Tibial nerve (tissue), 4 donors: ENCODE data around the gene TENM4. TPM values are rescaled to one million over a fixed set of nuclear protein-coding genes. Genes with fewer than 3 reads are reported as not detected.

Experiments used
- DNase-seq, 2 donors: peaks; one replicate each; pipeline ENCODE4 v3.0.0-alpha.2; 2019; ENCODE audit warnings: low spot score in 2 of 2
- H3K27ac ChIP-seq, 4 donors: fragments of 200-600 bp; sonication (generic) in 3 of 4; one replicate each; pipeline ENCODE4 v1.5.1; 2017 to 2019; ENCODE audit warnings: mild to moderate bottlenecking in 1 of 4
- H3K27me3 ChIP-seq, 2 donors: fragments of 200-600 bp; sonication (generic) in 1 of 2; one replicate each; pipeline versions ENCODE4 v1.5.1 to v1.6.0; 2017 to 2019
- H3K36me3 ChIP-seq, 3 donors: fragments of 200-600 bp; sonication (generic); one replicate each; pipeline ENCODE4 v1.5.1; 2018 to 2019
- H3K4me1 ChIP-seq, 4 donors: fragments of 200-600 bp; sonication (generic) in 3 of 4; one replicate each; pipeline ENCODE4 v1.5.1; 2017 to 2019
- H3K4me3 ChIP-seq, 4 donors: fragments of 200-600 bp; sonication (generic) in 3 of 4; one replicate each; pipeline ENCODE4 v1.5.1; 2017 to 2019; ENCODE audit warnings: mild to moderate bottlenecking in 1 of 4, moderate library complexity in 1 of 4
- H3K9me3 ChIP-seq, 4 donors: fragments of 200-600 bp; sonication (generic) in 3 of 4; one replicate each; pipeline ENCODE4 v1.5.1; 2017 to 2019
- CTCF ChIP-seq, 5 experiments: fragments of 200-600 bp in 3 of 5; fragments of 450-650 bp in 2 of 5; sonication (generic) in 3 of 5; IDR thresholded peaks; one replicate each; pipeline ENCODE4 v1.5.1; 2016 to 2019; ENCODE audit warnings: antibody characterized with exemption in 5 of 5, mild to moderate bottlenecking in 3 of 5, moderate library complexity in 2 of 5
- EP300 ChIP-seq, 2 donors: sonication (generic); formaldehyde crosslinking; IDR thresholded peaks; one replicate each; pipeline ENCODE4 v1.6.1; 2017; ENCODE audit warnings: antibody characterized with exemption in 2 of 2, mild to moderate bottlenecking in 1 of 2
- POLR2A ChIP-seq, 2 donors: fragments of 450-650 bp; IDR thresholded peaks; one replicate each; pipeline ENCODE4 v1.6.1; 2017; ENCODE audit warnings: antibody characterized with exemption in 2 of 2, mild to moderate bottlenecking in 2 of 2, moderate library complexity in 2 of 2
- WGBS, 2 donors: methylation state at CpG; one replicate each; pipeline ENCODE4 v1.1.5; 2018; 5-methylcytosine and 5-hydroxymethylcytosine counted together
- total RNA-seq, 4 donors: library from RNA; depleted of rRNA; stranded (reverse); fragments of >200 nt; gene quantifications; one replicate each; pipeline ENCODE4 v1.1.0, GENCODE V29; 2016

The TENM4 gene
- total RNA-seq, 4 donors from 2014 or later: 15.3 to 36.3 (median 19.6) TPM

- WGBS, 2 donors: 93 to 95% methylated on average over 2 of the region's 2 CpGs
- TF ChIP-seq EP300 (IDR thresholded peaks at IDR 0.05) (no peak), POLR2A (IDR thresholded peaks at IDR 0.05) (no peak), CTCF (IDR thresholded peaks at IDR 0.05) (no peak)
- no peak overlapping the region for H3K4me3 ChIP-seq
- no peaks in the 10 kb centered on the region for H3K27me3 ChIP-seq
- no peaks in the 10 kb centered on the region for H3K36me3 ChIP-seq
- DNase-seq: no peak
- H3K27ac ChIP-seq: no peak overlapping the region
- H3K9me3 ChIP-seq: no peaks in the 10 kb centered on the region
- H3K4me1 ChIP-seq: peaks cover 0 to 5% (median 0%) of the 10 kb centered on the region in 4 donors
Observed at GRCh38 chr11:78782725-78783124, 658.1 kb downstream of the TENM4 start.

- Histone ChIP-seq H3K4me1 (peaks cover 0 to 5% (median 0%) of the 10 kb centered on the region in 4 donors), H3K9me3 (no peaks in the 10 kb centered on the region), H3K36me3 (no peaks in the 10 kb centered on the region), H3K27me3 (no peaks in the 10 kb centered on the region), H3K4me3 (no peak overlapping the region), H3K27ac (no peak overlapping the region)
- DNase-seq: no peak
- TF ChIP-seq CTCF (IDR thresholded peaks at IDR 0.05): no peak
- no peak for TF ChIP-seq POLR2A (IDR thresholded peaks at IDR 0.05)
- no peak for TF ChIP-seq EP300 (IDR thresholded peaks at IDR 0.05)
- WGBS, 2 donors: 84 to 86% methylated on average over 3 of the region's 3 CpGs
Observed at GRCh38 chr11:78780889-78781288, 659.9 kb downstream of the TENM4 start.

GRCh38 chr11:78773492-78773891 lies 667.3 kb downstream of the TENM4 start:
- Histone ChIP-seq H3K27ac (no peak overlapping the region), H3K9me3 (no peaks in the 10 kb centered on the region), H3K4me1 (no peaks in the 10 kb centered on the region), H3K36me3 (no peaks in the 10 kb centered on the region), H3K4me3 (no peak overlapping the region), H3K27me3 (no peaks in the 10 kb centered on the region)
- no peak for DNase-seq
- TF ChIP-seq POLR2A (IDR thresholded peaks at IDR 0.05) (no peak), EP300 (IDR thresholded peaks at IDR 0.05) (no peak), CTCF (IDR thresholded peaks at IDR 0.05) (no peak)
- WGBS, 2 donors: 74 to 75% methylated on average over 2 of the region's 2 CpGs

DNA sequence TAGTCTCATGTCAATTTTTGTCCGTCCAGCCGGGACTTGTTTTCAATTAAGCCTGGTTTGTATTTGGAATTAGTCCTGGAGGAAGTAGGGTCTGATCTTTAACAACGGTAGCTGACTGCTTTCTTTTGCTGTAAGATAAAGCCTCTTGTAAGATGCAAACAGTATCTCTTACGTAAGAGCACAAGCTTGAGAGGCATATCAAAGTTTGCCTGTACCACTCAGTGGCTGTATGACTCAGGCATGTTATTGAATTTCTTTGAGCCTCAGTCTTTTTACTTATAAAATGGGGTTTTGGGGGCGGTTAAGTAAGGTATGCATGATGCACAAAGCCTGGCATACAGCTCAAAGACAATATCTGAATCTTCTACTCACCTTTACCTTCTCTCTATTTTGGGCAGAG lies 667.8 kb downstream of the TENM4 start:
- TF ChIP-seq POLR2A (IDR thresholded peaks at IDR 0.05) (no peak), EP300 (IDR thresholded peaks at IDR 0.05) (no peak), CTCF (IDR thresholded peaks at IDR 0.05) (no peak)
- Histone ChIP-seq H3K36me3 (no peaks in the 10 kb centered on the region), H3K4me1 (no peaks in the 10 kb centered on the region), H3K4me3 (no peak overlapping the region), H3K27ac (no peak overlapping the region), H3K9me3 (no peaks in the 10 kb centered on the region), H3K27me3 (no peaks in the 10 kb centered on the region)
- DNase-seq: no peak
- WGBS, 2 donors: 82 to 87% methylated on average over 5 of the region's 5 CpGs

GRCh38 chr11:78772186-78772585 lies 668.6 kb downstream of the TENM4 start:
- no peaks in the 10 kb centered on the region for H3K4me1 ChIP-seq
- TF ChIP-seq POLR2A (IDR thresholded peaks at IDR 0.05) (no peak), CTCF (IDR thresholded peaks at IDR 0.05) (no peak), EP300 (IDR thresholded peaks at IDR 0.05) (no peak)
- H3K4me3 ChIP-seq: no peak overlapping the region
- WGBS, 2 donors: 92 to 93% methylated on average over 3 of the region's 3 CpGs
- no peaks in the 10 kb centered on the region for H3K27me3 ChIP-seq
- DNase-seq: no peak
- H3K9me3 ChIP-seq: no peaks in the 10 kb centered on the region
- no peaks in the 10 kb centered on the region for H3K36me3 ChIP-seq
- no peak overlapping the region for H3K27ac ChIP-seq
